ENCODE data around the gene NPW.
"Not testable (repeated sequence)": the region's sequence is repeated elsewhere in the genome, so short reads cannot be mapped to it uniquely, and the experiment has no call there.

The NPW gene

DNA sequence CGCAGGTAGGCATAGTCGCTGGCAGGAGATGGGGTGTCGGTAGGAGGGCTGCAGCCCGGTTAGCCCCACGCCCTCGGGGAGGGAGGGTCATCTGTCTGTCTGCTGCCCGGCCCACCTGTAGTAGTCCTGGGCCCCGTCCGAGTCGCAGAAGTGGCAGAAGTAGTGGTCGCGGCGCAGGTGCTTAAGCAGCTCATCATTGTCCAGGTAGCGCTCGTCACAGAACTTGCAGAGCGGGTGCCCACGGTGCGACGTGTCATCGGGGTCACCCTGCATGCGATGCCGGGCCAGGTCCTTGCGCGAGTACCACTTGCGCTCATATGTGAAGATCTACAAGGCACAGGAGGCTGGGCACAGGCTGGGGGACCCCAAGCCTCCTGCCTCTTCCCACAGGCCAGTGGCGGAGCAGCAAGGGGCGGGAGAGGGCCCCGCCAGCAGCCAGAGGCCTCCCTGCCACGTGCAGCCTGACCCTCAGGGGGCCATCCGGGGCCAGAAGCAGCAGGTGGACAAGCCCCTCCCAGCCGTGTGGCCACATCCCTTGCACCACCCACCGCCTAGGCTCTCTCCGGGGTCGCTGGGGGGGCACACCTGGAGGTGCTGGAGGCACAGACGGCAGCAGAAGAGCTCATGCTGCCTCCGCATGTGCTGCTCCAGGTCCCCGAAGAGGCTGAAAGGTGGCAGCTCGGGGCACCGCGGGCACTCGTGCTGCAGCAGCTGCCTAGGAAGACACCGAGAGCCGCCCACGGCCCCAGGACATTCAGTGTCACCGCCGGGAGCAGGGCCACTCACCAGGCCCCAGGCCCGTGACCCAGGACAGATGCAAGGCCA, 17.0 kb upstream of the NPW start:
- DNase-seq (ENCODE audit: low read depth in 2 of 2), result no peak

DNA sequence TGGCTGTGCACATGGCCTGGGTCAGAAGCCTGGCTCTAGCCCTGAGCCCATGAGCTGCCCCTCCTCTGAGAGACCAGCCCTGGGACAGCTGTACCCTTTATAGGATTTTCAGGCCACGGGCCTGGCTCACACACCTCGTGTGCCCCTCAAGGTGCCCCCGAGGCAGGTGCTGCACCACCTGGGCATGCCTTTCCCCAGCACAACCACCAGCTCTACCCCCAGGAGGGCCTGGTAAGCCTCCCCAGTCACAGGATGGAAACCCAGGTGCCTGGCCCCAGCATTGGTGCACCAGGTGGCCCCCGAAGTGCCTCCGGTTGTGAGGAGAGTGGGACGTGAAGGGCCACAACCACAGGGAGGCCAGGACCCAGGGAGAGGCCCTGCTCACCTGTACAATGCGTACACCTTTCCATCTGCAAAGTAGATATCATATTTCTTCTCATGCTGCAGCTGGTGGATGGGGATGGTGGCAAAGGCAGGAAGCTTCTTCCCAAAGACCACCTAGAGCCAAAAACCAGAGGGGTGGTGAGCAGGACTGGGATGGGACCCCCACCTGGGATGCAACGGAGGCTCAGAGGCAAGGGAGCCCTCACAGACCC, 16.3 kb upstream of the NPW start:
- no peak for DNase-seq (ENCODE audit: low read depth in 2 of 2)

- peak; percentile 71 to 85 for DNase-seq (ENCODE audit: low read depth in 2 of 2)
These were observed 15.6 kb upstream of the NPW start for GRCh38 chr16:2003827-2004641.

- DNase-seq (ENCODE audit: low read depth in 2 of 2), result no peak
These were observed 14.6 kb upstream of the NPW start for GRCh38 chr16:2004795-2005517.

GRCh38 chr16:2005646-2006045, 13.9 kb upstream of the NPW start:
- DNase-seq (ENCODE audit: low read depth in 2 of 2), result no peak

DNA sequence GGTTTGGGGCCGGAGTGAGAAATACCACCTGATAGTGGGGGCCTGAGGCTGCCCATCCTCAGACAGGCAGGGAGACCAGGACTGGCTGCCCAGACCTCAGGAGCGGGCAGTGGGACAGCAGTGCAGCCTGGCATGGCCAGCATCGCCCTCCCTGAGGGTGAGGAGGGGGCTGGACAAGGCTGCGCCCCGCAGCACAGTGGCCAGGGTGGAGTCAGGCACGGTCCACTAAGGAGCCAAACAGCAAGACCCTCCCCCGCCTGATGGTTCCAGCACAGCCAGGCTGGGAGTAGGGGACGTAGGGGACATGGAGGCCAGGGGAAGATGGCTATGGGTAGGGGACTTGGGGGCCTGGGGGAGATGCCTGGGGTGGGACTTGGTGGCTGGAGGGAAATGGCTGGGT, 13.3 kb upstream of the NPW start:
- no peak for DNase-seq (ENCODE audit: low read depth in 2 of 2)

DNA sequence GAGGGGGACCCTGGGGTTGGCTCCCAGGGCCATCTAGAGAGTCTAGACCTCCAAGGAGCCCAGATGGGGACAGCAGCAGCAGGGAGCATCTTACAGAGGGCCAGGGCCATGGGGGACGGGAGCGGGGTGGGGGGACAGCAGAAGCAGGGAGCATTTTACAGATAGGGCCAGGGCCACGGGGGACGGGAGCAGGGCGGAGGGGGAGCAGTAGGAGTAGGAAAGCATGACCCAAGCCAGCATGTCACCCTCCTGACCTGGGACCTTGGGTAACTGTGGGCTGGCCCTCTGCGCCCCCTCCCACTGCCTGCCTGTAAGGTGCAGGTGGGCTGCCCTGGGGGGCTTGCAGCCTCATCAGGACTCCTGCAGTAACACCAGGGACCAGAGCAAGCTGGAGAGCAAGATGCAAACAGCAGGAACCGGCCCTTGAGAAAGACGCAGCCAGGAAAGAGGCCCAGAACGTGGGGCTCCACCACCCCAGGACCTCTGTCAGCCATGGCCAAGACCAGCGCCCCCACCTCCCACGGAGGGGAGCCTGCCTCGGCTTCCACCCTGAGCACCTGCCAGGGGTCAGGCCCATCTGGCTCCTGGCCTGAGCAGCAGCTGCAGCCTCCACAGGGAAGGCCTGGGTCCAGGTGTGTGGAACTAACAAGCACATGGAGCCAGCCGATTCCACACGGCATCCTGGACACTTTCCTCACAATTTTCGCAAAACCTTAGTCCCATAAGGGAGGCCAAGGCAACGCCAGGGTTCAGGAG, 12.3 kb upstream of the NPW start:
- DNase-seq (ENCODE audit: low read depth in 2 of 2), result no peak

- no peak for DNase-seq (ENCODE audit: low read depth in 2 of 2)
These were observed 11.5 kb upstream of the NPW start for GRCh38 chr16:2008009-2008526.

DNA sequence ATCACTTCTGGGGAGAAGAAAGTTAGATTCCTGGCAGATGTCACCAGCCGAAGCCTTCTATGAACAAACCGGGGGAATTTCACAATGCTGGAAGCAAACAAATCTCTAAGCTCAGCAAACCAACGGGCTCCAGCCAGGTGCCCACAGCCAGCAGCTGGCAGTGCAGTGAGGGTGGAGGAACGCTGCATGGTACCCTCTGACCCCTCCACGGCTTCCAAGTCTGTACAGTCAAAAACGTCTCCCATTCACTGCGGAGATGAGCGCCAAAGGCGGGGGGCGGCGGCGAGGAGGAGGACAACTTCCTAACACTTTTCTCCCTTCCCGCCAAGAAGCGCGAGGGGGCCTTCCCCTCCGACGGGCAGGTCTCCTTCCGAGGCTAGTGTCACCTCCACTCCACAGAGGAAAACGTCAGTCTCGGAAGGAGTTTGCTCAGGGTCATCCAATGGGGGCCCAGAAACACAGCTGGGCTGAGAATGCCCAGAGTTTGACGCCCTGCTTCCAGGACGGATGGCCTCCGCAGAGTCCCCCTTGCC, 10.9 kb upstream of the NPW start:
- no peak for DNase-seq (ENCODE audit: low read depth in 2 of 2)

DNA sequence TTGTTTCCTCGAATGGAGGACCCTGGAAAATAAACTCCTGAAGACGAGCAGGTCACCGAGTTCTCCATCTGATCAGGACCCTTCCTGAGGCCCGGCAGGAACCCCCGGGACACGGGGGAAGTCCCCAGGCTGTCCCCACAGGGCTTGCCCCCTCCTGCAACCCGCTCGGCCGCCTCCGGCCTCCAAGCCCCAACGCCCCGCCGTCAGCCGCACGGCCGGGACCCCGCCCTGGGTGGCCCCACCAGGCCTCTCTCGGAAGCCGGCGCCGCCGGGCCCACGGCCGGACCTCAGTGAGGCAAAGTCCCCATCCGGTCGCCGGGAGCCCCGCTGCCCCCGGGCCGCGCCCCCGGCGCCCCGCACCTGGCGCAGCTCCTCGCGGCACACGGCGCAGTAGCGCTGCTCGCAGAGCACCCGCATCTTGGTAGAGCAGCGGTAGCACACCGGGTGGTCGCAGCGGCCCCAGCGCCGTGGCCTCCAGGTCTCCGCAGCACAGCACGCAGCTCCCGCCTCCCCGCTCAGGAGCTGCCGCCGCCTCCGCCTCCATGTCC, 10.3 kb upstream of the NPW start:
- no peak for DNase-seq (ENCODE audit: low read depth in 2 of 2)

- peak; percentile 67 to 79 for DNase-seq (ENCODE audit: low read depth in 2 of 2)
These were observed 9.6 kb upstream of the NPW start, which contains the start of gene ZNF598 for GRCh38 chr16:2009791-2010510. TSS of gene ZNF598 (minus strand) at chr16:2009821.

DNA sequence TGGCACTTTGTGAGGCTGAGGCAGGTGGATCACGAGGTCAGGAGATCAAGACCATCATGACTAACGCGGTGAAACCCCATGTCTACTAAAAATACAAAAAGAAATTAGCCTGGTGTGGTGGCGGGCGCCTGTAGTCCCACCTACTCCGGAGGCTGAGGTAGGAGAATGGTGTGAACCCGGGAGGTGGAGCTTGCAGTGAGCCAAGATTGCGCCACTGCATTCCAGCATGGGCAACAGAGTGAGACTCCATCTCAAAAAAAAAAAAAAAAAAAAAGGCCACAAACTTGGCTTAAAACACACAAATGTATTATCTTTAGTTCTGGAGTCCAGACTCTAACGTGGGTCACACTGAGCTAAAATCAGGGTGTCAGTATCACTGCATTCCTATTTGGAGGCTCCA, 7.9 kb upstream of the NPW start:
- not testable (repeated sequence) for DNase-seq (ENCODE audit: low read depth in 2 of 2)

GRCh38 chr16:2013527-2013926, 6.1 kb upstream of the NPW start:
- DNase-seq (ENCODE audit: low read depth in 2 of 2), result no peak

- DNase-seq (ENCODE audit: low read depth in 2 of 2), result no peak
These were observed 4.3 kb upstream of the NPW start for GRCh38 chr16:2015117-2015946.

DNA sequence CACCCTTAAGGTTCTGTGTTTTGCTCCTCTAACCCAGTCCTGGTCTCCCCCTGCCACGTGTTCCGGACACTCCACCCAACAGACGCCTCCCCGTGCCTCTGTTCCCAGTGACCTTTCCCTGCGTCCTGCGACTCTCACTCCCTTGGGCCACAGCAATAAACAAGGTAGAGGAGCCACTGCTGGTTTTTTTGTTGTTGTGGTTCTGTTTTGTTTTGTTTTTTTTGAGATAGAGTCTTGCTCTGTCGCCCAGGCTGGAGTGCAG, 3.7 kb upstream of the NPW start:
- DNase-seq (ENCODE audit: low read depth in 2 of 2), result no peak

- no peak for DNase-seq (ENCODE audit: low read depth in 2 of 2)
These were observed 3.1 kb upstream of the NPW start for GRCh38 chr16:2016407-2016922.

DNA sequence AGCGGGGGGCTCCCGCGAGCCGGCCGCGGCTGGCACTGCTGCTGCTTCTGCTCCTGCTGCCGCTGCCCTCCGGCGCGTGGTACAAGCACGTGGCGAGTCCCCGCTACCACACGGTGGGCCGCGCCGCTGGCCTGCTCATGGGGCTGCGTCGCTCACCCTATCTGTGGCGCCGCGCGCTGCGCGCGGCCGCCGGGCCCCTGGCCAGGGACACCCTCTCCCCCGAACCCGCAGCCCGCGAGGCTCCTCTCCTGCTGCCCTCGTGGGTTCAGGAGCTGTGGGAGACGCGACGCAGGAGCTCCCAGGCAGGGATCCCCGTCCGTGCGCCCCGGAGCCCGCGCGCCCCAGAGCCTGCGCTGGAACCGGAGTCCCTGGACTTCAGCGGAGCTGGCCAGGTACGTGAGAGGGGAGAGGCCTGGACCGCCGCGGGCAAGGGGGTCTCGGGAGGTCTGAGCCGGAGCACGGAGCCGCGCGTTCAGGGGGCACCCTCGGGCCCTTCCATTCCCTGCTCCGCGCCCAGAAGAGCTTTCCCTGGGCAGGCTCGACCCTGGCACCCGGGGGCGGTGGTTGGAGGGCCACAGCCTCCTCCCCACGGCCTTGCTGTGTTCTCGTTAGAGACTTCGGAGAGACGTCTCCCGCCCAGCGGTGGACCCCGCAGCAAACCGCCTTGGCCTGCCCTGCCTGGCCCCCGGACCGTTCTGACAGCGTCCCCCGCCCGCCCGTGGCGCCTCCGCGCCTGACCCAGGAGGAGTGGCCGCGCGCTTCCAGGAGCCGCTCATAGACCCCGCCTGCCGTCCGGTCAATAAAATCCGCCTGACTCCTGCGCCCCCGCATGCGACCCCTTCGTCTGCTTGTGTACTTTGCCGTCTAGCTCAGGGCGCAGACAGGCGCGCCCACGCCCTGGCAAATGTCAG, 591 bp downstream of the NPW start:
- no peak for DNase-seq (ENCODE audit: low read depth in 2 of 2)

GRCh38 chr16:2022723-2023091, 3.1 kb downstream of the NPW start:
- no peak for DNase-seq (ENCODE audit: low read depth in 2 of 2)
